Measurements from ENCODE around the gene KCNMA1.
"Not testable (repeated sequence)": the region's sequence is repeated elsewhere in the genome, so short reads cannot be mapped to it uniquely, and the experiment has no call there.

- TF ChIP-seq, protein P1, sequence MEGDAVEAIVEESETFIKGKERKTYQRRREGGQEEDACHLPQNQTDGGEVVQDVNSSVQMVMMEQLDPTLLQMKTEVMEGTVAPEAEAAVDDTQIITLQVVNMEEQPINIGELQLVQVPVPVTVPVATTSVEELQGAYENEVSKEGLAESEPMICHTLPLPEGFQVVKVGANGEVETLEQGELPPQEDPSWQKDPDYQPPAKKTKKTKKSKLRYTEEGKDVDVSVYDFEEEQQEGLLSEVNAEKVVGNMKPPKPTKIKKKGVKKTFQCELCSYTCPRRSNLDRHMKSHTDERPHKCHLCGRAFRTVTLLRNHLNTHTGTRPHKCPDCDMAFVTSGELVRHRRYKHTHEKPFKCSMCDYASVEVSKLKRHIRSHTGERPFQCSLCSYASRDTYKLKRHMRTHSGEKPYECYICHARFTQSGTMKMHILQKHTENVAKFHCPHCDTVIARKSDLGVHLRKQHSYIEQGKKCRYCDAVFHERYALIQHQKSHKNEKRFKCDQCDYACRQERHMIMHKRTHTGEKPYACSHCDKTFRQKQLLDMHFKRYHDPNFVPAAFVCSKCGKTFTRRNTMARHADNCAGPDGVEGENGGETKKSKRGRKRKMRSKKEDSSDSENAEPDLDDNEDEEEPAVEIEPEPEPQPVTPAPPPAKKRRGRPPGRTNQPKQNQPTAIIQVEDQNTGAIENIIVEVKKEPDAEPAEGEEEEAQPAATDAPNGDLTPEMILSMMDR (IDR thresholded peaks at IDR 0.05): not testable (repeated sequence)
- TF ChIP-seq ZFX (IDR thresholded peaks at IDR 0.05; ENCODE audit: borderline replicate concordance): not testable (repeated sequence)
Observed at GRCh38 chr10:77683088-77683432, 45.5 kb upstream of the KCNMA1 start.

All from 22Rv1 (cell line).